ENCODE data around the gene MAD2L2. TPM values are rescaled to one million over a fixed set of nuclear protein-coding genes. Genes with fewer than 3 reads are reported as not detected.

The MAD2L2 gene
- polyA plus RNA-seq, 3 donors = 50.4 to 71.3 (median 57.8) TPM

GRCh38 chr1:11661103-11661502 is 19.8 kb downstream of the MAD2L2 start:
- Histone ChIP-seq H3K4me3 (replicated peaks in 1 of 3; ENCODE audit: low read depth in 2 of 3, low read length in 3 of 3) (no peak overlapping the region), H3K27me3 (ENCODE audit: control insufficient read depth in 2 of 2, insufficient read depth in 2 of 2, low read length in 2 of 2) (no peaks in the 10 kb centered on the region), H3K9me3 (replicated peaks in 1 of 2; ENCODE audit: control insufficient read depth in 1 of 2, insufficient read depth in 1 of 2, low read length in 2 of 2) (no peaks in the 10 kb centered on the region), H3K4me1 (ENCODE audit: control insufficient read depth in 1 of 2, insufficient read depth in 2 of 2, low read length in 2 of 2) (peaks cover 15 to 25% of the 10 kb centered on the region in 2 donors), H3K79me2 (ENCODE audit: insufficient read depth, low read length) (peaks cover 5% of the 10 kb centered on the region), H2AFZ (ENCODE audit: insufficient read depth, low read depth, low read length, poor library complexity, severe bottlenecking) (no peak overlapping the region), H3K27ac (ENCODE audit: low read depth in 1 of 2, low read length in 2 of 2) (no peak overlapping the region), H3K9ac (ENCODE audit: insufficient read depth, low read length, poor library complexity, severe bottlenecking) (no peak overlapping the region), H3K36me3 (replicated peaks in 1 of 2; ENCODE audit: control insufficient read depth in 1 of 2, insufficient read depth in 2 of 2, low read length in 2 of 2) (no peaks in the 10 kb centered on the region), H3K4me2 (replicated peaks; ENCODE audit: extremely low read depth, low read length, poor library complexity, severe bottlenecking) (no peak overlapping the region), H4K20me1 (ENCODE audit: insufficient read depth, low read length) (peaks cover 4% of the 10 kb centered on the region)
- H3K27ac Mint-ChIP-seq = no peak overlapping the region
- H3K36me3 Mint-ChIP-seq = peaks cover under 1 to 16% of the 10 kb centered on the region in 2 donors
- H3K4me3 Mint-ChIP-seq = no peak overlapping the region
- intact Hi-C loops (cut with micrococcal nuclease) = loop anchor here in 1 of 2 donors (5.0 kb wide), 1 partner anchor 61 kb away; no protein-coding TSS in a partner anchor
- peaks cover 0 to 6% (median 0%) of the 10 kb centered on the region in 7 donors for H3K9me3 Mint-ChIP-seq
- TF ChIP-seq CTCF (IDR thresholded peaks at IDR 0.05) = no peak
- peaks cover 6 to 11% (median 7%) of the 10 kb centered on the region in 3 donors for H3K27me3 Mint-ChIP-seq (ENCODE audit: low read depth in 3 of 3)
- H3K4me1 Mint-ChIP-seq = peaks cover 16% of the 10 kb centered on the region
- no peak for DNase-seq
- WGBS (ENCODE audit: insufficient coverage) = 100% methylated on average over 5 of the region's 17 CpGs

GRCh38 chr1:11659748-11660147 is 21.2 kb downstream of the MAD2L2 start:
- no peak overlapping the region for H3K27ac ChIP-seq (ENCODE audit: low read depth in 1 of 2, low read length in 2 of 2)
- no peaks in the 10 kb centered on the region for H3K79me2 ChIP-seq (ENCODE audit: insufficient read depth, low read length)
- no peaks in the 10 kb centered on the region for H4K20me1 ChIP-seq (ENCODE audit: insufficient read depth, low read length)
- H3K4me3 ChIP-seq (replicated peaks in 1 of 3; ENCODE audit: low read depth in 2 of 3, low read length in 3 of 3) = no peak overlapping the region
- no peak for DNase-seq
- no peak overlapping the region for H3K9ac ChIP-seq (ENCODE audit: insufficient read depth, low read length, poor library complexity, severe bottlenecking)
- Mint-ChIP-seq H3K9me3 (peaks cover 0 to 6% (median 0%) of the 10 kb centered on the region in 7 donors), H3K4me1 (peaks cover 19% of the 10 kb centered on the region), H3K27me3 (ENCODE audit: low read depth in 3 of 3) (peaks cover 10 to 21% (median 18%) of the 10 kb centered on the region in 3 donors), H3K27ac (no peak overlapping the region), H3K4me3 (no peak overlapping the region), H3K36me3 (peaks cover 4 to 19% of the 10 kb centered on the region in 2 donors)
- peaks cover 0 to 7% of the 10 kb centered on the region in 2 donors for H3K27me3 ChIP-seq (ENCODE audit: control insufficient read depth in 2 of 2, insufficient read depth in 2 of 2, low read length in 2 of 2)
- no peak overlapping the region for H2AFZ ChIP-seq (ENCODE audit: insufficient read depth, low read depth, low read length, poor library complexity, severe bottlenecking)
- TF ChIP-seq CTCF (IDR thresholded peaks at IDR 0.05) = no peak
- intact Hi-C loops (cut with micrococcal nuclease) = loop anchor here in 1 of 2 donors (5.0 kb wide), 1 partner anchor 63 kb away; no protein-coding TSS in a partner anchor
- H3K4me1 ChIP-seq (ENCODE audit: control insufficient read depth in 1 of 2, insufficient read depth in 2 of 2, low read length in 2 of 2) = peaks cover 20 to 27% of the 10 kb centered on the region in 2 donors
- 100% methylated on average over 2 of the region's 4 CpGs for WGBS (ENCODE audit: insufficient coverage)
- no peak overlapping the region for H3K4me2 ChIP-seq (replicated peaks; ENCODE audit: extremely low read depth, low read length, poor library complexity, severe bottlenecking)
- no peaks in the 10 kb centered on the region for H3K9me3 ChIP-seq (replicated peaks in 1 of 2; ENCODE audit: control insufficient read depth in 1 of 2, insufficient read depth in 1 of 2, low read length in 2 of 2)
- H3K36me3 ChIP-seq (replicated peaks in 1 of 2; ENCODE audit: control insufficient read depth in 1 of 2, insufficient read depth in 2 of 2, low read length in 2 of 2) = no peaks in the 10 kb centered on the region
